Bronchial epithelial cell (primary cell): Measurements from ENCODE around the gene SCAI. TPM values are rescaled to one million over a fixed set of nuclear protein-coding genes. Genes with fewer than 3 reads are reported as not detected.

Experiments
- DNase-seq: peaks from one replicate; pipeline ENCODE4 v3.0.0-alpha.2; 2010; ENCODE audit warnings: low read depth
- FAIRE-seq: peaks from 2 replicates; lab custom pipeline; 2011; peaks lifted over from hg19 to GRCh38; lab: Jason Lieb, UNC
- H3K27me3 ChIP-seq: 2 replicates; pipeline ENCODE4 v1.5.1; 2011; ENCODE audit warnings: low read length; ENCODE audit not compliant: control insufficient read depth, insufficient read depth
- H3K36me3 ChIP-seq: 2 replicates; pipeline ENCODE4 v1.5.1; 2011; ENCODE audit warnings: low read length; ENCODE audit not compliant: control insufficient read depth, insufficient read depth
- H3K4me3 ChIP-seq: 2 replicates; pipeline ENCODE4 v1.5.1; 2011; ENCODE audit warnings: mild to moderate bottlenecking, low read depth, low read length, control low read depth
- CTCF ChIP-seq: IDR thresholded peaks from 2 replicates; pipeline ENCODE4 v1.5.1; 2011; ENCODE audit warnings: mild to moderate bottlenecking, moderate library complexity, low read length, control low read depth, inconsistent platforms; ENCODE audit not compliant: insufficient read depth, severe bottlenecking
- total RNA-seq: library from RNA; depleted of rRNA; stranded (reverse); fragments of >200 nt; gene quantifications from 2 replicates; pipeline ENCODE4 v1.2.1, GENCODE V29; 2014

SCAI gene
- total RNA-seq, 1 donor from 2014 or later = 7.1 TPM

- DNase-seq (no peak), FAIRE-seq (no peak)
- TF ChIP-seq CTCF = no peak
- Histone ChIP-seq H3K36me3 (no peaks in the 10 kb centered on the region), H3K27me3 (no peaks in the 10 kb centered on the region), H3K4me3 (no peak overlapping the region)
Measured at GRCh38 chr9:124949387-124949786, 193.9 kb downstream of the SCAI start.

GRCh38 chr9:124947727-124948391, 195.5 kb downstream of the SCAI start:
- DNase-seq (no peak), FAIRE-seq (no peak)
- no peak for TF ChIP-seq CTCF
- no peak overlapping the region for H3K4me3 ChIP-seq
- no peaks in the 10 kb centered on the region for H3K27me3 ChIP-seq
- no peaks in the 10 kb centered on the region for H3K36me3 ChIP-seq

GRCh38 chr9:124946167-124946566, 197.2 kb downstream of the SCAI start:
- Histone ChIP-seq H3K27me3 (no peaks in the 10 kb centered on the region), H3K36me3 (no peaks in the 10 kb centered on the region), H3K4me3 (no peak overlapping the region)
- no peak for DNase-seq
- FAIRE-seq = no peak
- no peak for TF ChIP-seq CTCF

GRCh38 chr9:124941679-124942561, 201.4 kb downstream of the SCAI start:
- H3K27me3 ChIP-seq = no peaks in the 10 kb centered on the region
- no peak for FAIRE-seq
- H3K4me3 ChIP-seq = peak overlapping the region; percentile 62
- no peaks in the 10 kb centered on the region for H3K36me3 ChIP-seq
- DNase-seq = peak; percentile 40
- TF ChIP-seq CTCF = no peak

GRCh38 chr9:124940894-124941678, 202.2 kb downstream of the SCAI start, which contains the start of gene GOLGA1:
Gene GOLGA1 (minus strand): TSS chr9:124941083. CDS start chr9:124938711, 2,372 bp downstream.
- TF ChIP-seq CTCF = no peak
- DNase-seq (peak; percentile 83), FAIRE-seq (no peak)
- Histone ChIP-seq H3K27me3 (no peaks in the 10 kb centered on the region), H3K36me3 (no peaks in the 10 kb centered on the region), H3K4me3 (peak within 1 kb of the TSS; percentile 62)
